CD4-positive, alpha-beta T cell treated with Interferon gamma for 1 hour (primary cell): Measurements from ENCODE around the gene KCNH6.

ENCODE experiments used
- DNase-seq: peaks from one replicate; pipeline ENCODE4 v3.0.0-alpha.2; 2020

Gene KCNH6

DNA sequence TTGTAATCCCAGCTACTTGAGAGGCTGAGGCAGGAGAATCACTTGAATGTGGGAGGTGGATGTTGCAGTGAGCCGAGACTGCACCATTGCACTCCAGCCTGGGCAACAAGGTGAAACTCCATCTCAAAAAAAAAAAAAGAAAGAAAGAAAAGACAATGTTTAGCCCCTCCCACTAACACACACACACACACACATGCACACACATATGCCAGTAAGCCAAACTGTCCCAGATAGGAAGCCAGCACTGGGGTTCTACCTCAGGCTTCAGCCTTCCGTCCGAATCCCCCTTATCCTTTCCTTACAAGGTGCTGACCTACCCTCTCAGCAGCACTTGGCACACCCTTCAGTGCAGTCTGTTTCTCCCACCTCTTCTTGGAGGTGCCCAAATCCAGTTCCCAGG, 8.7 kb upstream of the KCNH6 start:
- no peak for DNase-seq

- no peak for DNase-seq
These were observed 8.2 kb upstream of the KCNH6 start for GRCh38 chr17:63514974-63515373.

DNA sequence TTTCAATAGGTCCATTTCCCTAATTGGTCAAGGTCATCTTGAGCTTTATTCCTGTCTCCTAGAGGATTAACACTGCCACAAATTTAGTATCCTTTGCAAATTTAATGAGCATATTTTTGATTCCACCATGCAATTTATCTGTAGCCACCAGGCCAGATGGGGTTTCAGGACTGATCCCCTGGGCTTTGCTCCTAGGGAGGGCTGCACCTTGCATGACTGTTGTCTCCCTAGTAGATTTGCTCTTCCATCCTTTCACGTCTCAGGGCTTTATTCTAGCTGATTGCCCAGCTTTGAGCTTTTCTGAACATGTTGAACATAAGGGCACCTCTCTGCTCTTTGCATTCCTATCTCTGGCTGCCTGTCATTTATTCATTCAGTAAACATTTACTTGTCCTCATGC, 7.7 kb upstream of the KCNH6 start:
- DNase-seq: no peak

- DNase-seq: no peak
These were observed 6.0 kb upstream of the KCNH6 start for GRCh38 chr17:63516910-63517824.

DNA sequence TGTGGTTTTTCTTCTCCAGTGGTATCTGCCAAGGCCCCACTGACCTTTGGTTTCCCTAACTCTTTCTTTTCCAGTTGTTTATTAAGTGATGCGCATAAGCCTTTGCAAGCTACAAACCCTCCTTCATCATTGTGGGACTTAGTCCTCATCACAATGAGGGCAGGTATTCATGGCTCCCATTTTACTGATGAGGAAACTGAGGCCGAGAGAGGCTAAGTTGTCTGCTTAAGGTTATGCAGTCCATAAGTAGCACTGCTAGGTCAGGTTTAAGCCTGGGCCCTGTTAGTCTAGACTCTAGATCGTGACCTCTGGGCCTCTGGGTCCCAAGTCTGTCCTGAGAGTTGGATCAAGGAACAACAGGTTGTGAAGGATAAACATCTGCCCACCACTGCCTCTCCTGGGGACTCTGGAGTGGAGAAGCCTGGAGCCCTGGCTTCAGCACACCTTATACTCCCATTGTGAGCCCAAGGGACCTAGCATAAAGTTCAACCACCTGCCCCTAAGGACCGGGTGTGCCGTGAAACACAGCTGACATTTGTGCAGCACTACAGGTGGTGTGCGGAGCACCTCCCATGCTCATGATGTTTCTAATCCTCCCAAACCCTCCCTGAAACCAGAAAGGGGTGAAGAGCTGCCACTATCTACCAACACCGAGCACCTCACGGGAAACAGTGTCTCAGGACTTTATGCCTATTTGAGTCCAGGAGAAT, 5.2 kb upstream of the KCNH6 start:
- DNase-seq: no peak

DNA sequence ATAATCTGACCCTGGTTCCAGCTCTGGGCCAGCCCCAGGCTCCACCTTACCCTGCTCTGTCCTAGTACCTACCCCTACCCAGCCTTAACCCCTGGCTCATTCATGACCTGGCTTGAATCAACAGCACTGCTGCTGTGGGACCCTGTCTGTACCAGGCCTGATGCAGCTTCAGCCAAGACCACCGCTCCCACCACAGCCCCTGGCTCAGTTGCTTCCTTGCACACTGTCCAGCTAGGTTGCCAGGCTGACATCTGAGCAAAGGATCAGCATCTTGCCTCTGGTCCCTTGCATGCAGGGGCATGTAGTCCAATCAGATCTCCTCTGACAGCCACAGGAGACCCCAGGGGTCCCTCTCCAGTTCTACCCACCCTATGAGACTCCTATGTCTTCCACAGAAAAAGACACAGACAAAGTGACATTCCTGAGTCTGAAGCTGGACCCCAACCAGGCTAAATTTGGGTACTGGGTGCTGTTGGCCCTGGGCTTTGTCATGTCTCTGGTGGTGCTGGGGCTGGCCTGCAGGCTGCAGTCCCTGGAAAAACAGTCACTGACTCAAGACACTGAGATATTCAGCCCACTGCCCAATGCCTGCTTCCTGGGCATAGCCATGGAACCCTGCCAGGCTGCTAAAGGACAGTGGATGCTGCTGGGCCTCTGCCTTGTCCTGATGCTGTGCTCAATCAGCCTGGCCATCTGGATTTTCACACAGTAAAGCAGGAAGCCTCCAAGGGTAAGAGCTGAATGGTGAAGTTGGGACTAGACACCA, 3.9 kb upstream of the KCNH6 start:
- no peak for DNase-seq

- no peak for DNase-seq
These were observed 2.9 kb upstream of the KCNH6 start for GRCh38 chr17:63519972-63520882.

- DNase-seq: no peak
These were observed 893 bp downstream of the KCNH6 start for GRCh38 chr17:63524051-63524450.

- no peak for DNase-seq
These were observed 2.2 kb downstream of the KCNH6 start for GRCh38 chr17:63525190-63525946.

GRCh38 chr17:63526861-63527260, 3.7 kb downstream of the KCNH6 start:
- no peak for DNase-seq

GRCh38 chr17:63528183-63528582, 5.0 kb downstream of the KCNH6 start:
- no peak for DNase-seq

- DNase-seq: no peak
These were observed 6.8 kb downstream of the KCNH6 start for GRCh38 chr17:63529711-63530556.

GRCh38 chr17:63530557-63531021, 7.4 kb downstream of the KCNH6 start:
- DNase-seq: no peak

DNA sequence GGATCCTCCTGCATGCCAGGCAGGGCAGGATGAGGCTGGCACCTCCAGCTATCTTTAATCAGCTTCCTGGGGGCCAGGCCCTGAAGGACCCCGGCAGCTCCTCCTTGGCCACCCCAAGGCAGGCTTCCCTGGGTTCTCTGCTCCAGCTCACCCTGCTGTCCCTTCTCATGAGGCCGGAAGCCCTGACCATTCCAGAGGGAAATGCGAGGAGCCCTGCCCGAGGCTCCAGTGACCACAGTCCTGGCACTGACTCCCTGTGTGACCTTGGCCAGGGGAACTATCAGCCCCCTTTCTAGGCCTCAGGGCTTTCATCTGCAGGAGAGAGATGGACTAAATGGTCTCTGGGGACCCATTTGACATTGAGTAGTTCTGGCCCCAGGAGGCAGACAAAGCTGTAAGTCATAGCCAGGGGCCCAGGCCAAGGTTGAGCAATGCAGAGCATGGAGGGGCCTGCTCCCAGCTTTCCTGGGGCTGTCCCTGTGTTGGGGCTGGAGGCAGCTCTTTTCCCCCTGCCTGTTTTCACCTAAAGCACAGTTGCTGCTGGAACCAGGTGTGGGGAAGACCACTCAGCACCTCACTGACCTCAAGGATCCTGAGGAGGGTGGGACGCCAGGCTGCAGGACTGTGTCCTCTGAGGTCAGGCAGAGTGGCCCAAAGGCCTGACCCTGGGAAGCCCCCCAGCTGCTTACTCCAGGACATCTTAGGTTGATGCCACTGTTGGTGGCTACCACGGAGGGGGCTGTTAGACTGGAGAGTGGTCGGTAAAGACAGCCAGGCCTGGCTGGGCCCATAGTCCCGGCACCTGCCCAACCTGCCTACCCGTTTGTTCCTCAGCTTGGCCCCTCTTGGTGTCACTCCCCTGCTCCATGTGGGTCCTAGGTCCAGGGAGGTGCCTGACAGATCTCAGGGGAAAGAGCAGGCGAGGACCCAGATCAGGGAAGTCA, 8.1 kb downstream of the KCNH6 start:
- no peak for DNase-seq

DNA sequence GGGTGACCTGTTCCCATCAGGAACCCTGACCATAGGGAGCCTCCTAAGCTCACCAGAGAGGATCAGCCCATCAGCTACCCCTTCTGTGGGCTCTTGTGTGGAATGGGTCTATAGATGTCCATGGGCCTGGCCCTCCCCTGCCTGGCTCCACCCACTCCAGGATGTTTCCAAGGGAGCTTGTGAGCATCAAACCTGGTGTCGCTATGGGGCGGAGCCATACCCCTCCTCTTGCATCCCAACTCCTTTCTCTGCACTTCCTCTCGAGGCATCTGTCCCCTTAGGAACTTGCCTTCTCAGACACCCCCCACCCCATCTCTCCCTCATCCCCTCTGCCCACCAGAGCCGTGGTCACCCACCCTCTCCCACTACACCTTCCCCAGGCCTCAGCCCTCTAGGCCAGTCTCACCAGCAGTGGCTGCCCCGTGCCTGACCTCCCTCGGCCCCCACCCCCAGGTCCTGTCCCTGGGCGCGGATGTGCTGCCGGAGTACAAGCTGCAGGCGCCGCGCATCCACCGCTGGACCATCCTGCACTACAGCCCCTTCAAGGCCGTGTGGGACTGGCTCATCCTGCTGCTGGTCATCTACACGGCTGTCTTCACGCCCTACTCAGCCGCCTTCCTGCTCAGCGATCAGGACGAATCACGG, 10.4 kb downstream of the KCNH6 start:
- DNase-seq: no peak

GRCh38 chr17:63534078-63534570, 11.0 kb downstream of the KCNH6 start:
- DNase-seq: no peak

GRCh38 chr17:63534816-63535455, 11.8 kb downstream of the KCNH6 start:
- DNase-seq: no peak

DNA sequence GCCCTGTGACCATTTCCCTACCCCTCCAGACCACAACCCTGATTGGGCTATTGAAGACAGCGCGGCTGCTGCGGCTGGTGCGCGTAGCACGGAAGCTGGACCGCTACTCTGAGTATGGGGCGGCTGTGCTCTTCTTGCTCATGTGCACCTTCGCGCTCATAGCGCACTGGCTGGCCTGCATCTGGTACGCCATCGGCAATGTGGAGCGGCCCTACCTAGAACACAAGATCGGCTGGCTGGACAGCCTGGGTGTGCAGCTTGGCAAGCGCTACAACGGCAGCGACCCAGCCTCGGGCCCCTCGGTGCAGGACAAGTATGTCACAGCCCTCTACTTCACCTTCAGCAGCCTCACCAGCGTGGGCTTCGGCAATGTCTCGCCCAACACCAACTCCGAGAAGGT, 12.5 kb downstream of the KCNH6 start:
- DNase-seq: no peak
